HG03095 (cell line): Measurements from ENCODE around the gene EMX1.

ENCODE experiments used
- ATAC-seq: cut with Tn5 transposase; IDR thresholded peaks from one replicate; pipeline ENCODE4 v1.9.1; 2021; ENCODE audit warnings: moderate library complexity; ENCODE audit not compliant: unreplicated experiment

The EMX1 gene

GRCh38 chr2:72917138-72917876 is at the start of gene EMX1:
TSS of gene EMX1 (plus strand) at chr2:72917519. CDS start at chr2:72917853, 334 bp downstream.
- peak; percentile 42 for ATAC-seq

- ATAC-seq = no peak
Observed at GRCh38 chr2:72871060-72871459, 46.3 kb upstream of the EMX1 start.

GRCh38 chr2:72871880-72872279 is 45.4 kb upstream of the EMX1 start:
- ATAC-seq = no peak

- no peak for ATAC-seq
Observed at GRCh38 chr2:72883356-72883962, 33.9 kb upstream of the EMX1 start.

- ATAC-seq = no peak
Observed at GRCh38 chr2:72886505-72887031, 30.8 kb upstream of the EMX1 start.

DNA sequence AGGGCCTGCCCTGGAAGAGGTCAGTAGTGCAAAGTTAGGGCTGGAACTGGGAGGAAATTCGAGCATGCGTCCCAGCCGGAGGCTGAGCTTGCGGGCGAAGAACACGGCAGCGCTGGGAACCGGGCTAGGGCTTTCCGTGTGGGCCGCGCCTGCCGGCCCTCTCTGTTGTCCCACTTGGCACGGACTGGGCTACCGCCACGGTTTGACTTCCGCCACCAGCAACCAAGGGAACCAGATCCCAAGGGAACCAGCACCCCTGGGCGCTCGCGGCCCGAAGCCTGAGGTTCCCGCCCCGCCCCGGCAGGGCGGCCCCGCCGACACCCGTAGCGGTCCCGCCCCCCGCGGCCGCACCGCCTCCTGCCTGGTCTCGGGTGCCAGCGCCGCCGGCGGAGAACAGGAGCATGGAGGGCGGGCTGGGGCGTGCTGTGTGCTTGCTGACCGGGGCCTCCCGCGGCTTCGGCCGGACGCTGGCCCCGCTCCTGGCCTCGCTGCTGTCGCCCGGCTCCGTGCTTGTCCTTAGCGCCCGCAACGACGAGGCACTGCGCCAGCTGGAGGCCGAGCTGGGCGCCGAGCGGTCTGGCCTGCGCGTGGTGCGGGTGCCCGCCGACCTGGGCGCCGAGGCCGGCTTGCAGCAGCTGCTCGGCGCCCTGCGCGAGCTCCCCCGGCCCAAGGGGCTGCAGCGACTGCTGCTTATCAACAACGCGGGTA is 30.1 kb upstream of the EMX1 start, which contains the start of gene SPR:
Gene SPR (plus strand): TSS at position 377 of the 708 bp plus-strand sequence. CDS start 25 bp downstream, at position 402.
- ATAC-seq = peak; percentile 88

- peak; percentile 44 for ATAC-seq
Observed at GRCh38 chr2:72887740-72888437, 29.4 kb upstream of the EMX1 start.

GRCh38 chr2:72888438-72889202 is 28.7 kb upstream of the EMX1 start:
- ATAC-seq = no peak

DNA sequence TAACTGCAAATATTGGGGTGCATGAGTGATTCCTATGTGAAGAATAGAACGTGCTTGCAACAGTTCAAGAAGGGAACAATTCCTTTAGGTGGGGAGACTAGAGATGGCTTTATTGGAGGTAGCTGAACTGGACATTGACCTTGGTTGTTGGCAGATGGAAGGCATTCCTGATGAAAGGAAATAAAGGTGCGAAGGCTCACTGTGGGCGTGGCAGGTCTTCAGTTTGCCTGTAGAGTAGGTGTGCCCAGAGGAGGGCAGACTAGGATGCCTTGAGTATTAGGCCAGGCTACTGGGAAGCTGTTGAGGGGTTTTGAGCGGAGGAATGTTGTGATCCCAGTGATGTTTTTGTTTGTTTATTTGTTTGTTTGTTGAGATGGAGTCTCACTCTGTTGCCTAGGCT is 27.3 kb upstream of the EMX1 start:
- ATAC-seq = no peak

DNA sequence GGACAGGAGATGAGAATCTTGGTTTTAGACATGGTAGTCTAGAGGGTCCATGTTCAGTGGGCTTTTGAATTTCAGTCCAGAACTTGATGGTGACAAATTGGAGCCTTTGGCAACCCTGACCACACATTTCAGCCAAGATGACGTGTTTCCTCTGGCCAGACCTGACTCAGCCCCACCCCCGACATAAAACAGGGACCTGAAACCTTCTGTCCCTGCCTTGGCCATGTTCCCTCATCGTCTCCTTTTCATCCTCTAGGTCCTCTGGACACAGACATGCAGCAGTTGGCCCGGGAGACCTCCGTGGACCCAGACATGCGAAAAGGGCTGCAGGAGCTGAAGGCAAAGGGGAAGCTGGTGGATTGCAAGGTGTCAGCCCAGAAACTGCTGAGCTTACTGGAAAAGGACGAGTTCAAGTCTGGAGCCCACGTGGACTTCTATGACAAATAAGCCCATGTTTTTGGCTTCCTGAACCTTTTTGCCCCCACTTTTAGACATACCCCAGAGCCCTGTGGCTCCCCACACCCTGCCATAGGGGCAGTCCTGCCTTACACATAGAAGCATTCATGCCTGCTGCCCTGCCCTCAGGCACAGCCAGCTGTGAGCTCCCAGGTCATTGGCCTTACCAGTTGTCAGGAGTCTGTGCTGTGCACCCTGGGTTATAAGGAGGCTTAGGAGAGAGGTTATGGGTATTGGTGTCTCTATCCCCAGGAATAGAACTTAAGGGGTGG is 26.1 kb upstream of the EMX1 start:
- no peak for ATAC-seq

DNA sequence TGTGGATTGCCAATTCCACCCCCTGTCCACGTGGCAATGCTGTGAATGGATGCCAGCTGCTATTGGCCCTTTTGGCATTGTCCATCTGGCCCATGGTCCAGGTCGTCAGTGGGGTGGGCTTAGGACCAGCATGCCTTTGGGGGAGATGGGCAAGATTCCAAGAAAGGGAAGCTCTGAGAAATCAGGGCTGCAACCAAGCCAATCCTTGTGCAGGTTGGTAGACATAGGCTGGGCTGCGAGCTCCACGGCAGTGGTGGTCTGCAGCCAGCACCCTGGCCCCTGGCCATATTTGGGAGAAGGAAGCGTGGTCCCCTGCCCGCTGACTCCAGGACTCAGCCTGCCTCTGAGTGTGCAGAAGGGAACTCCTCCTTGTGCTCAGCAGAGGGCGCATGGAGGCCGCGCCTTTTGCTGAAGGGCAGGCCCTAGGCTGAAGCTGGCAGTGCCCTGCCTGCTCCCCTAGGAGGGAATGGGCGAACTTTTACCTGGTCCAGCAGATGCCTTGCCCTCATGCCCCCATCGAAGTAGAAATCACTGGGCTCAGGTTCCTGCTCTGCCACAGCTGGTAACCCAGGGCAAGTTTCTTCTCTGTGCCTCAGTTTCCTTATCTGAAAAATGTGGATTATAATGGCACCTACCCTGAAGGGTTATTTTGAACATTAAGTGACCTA is 24.7 kb upstream of the EMX1 start:
- no peak for ATAC-seq

- peak; percentile 51 for ATAC-seq
Observed at GRCh38 chr2:72893594-72894319, 23.6 kb upstream of the EMX1 start.

GRCh38 chr2:72894514-72894913 is 22.8 kb upstream of the EMX1 start:
- no peak for ATAC-seq

- ATAC-seq = no peak
Observed at GRCh38 chr2:72895154-72895553, 22.2 kb upstream of the EMX1 start.

DNA sequence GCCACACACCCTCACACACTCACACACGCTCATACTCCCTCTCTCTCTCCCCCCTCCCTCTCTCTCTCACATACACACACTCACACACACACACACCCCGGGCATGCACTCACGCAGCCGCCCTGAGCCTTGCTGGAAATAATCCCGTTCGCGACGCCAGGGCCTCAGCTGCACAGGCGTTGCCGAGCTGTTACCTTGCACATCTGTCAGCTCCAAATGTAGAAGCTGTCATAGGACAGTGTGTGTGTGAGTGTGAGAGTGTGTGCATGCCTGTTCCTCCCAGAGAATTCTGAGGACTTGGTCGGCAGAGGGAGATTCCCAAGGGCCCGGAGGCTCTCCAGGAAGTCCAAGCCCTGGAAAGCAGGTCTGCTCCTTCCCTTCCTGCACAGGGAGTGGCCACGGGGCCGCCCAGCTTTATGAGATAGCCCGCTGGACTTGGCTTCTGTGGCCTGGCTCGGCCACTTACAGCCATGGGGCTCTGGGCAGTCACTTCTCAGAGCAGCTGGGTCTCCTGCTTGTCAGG is 21.5 kb upstream of the EMX1 start:
- no peak for ATAC-seq

- ATAC-seq = no peak
Observed at GRCh38 chr2:72896446-72896845, 20.9 kb upstream of the EMX1 start.

GRCh38 chr2:72897785-72898584 is 19.3 kb upstream of the EMX1 start:
- no peak for ATAC-seq

DNA sequence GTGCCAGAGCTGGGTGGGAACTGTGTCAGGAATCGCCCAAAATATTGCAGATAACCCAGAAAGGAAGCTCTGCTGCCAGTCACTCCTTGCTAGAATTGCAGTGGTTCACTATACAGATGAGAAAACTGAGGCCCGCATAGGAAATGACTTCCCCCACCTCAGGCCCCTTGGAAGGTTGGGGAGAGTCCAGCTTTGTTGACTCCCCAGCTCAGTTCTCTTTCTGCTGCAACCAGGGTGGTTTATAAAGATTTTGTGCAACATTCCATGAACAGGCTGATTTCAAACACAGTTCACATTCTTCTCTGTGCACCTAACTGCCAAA is 18.8 kb upstream of the EMX1 start:
- ATAC-seq = no peak
